H1 (cell line): ENCODE results near the gene NR3C2. TPM values are rescaled to one million over a fixed set of nuclear protein-coding genes. Genes with fewer than 3 reads are reported as not detected.

ENCODE experiments used
- CTCF ChIA-PET: fragments of 300-600 bp; sonication (Branson Sonifier 250); formaldehyde crosslinking; loops from one replicate; lab custom pipeline; 2021; ENCODE audit not compliant: partially characterized antibody; lab: Charles Lee
- POLR2A ChIA-PET: fragments of 300-600 bp; sonication (Branson Sonifier 250); formaldehyde crosslinking; loops from one replicate; lab custom pipeline; 2021; ENCODE audit warnings: inconsistent platforms; ENCODE audit not compliant: partially characterized antibody; lab: Charles Lee
- DNase-seq, 2 experiments: peaks; one replicate each; pipeline versions ENCODE4 v3.0.0 to v3.0.0-alpha.2; 2010 to 2022; ENCODE audit warnings: low spot score in 2 of 2, low read depth in 1 of 2, mixed read lengths in 1 of 2
- FAIRE-seq: peaks from 2 replicates; lab custom pipeline; 2011; peaks lifted over from hg19 to GRCh38; lab: Jason Lieb, UNC
- H2AFZ ChIP-seq: 2 replicates; pipeline ENCODE4 v1.8.1; 2012; ENCODE audit warnings: low read length, inconsistent platforms
- H2AK5ac ChIP-seq: 2 replicates; pipeline ENCODE4 v1.6.1; 2013; ENCODE audit warnings: low read depth, low read length
- H2BK120ac ChIP-seq: replicated peaks from 2 replicates; pipeline ENCODE3; 2013; ENCODE audit warnings: low read depth, low read length, inconsistent platforms
- H2BK12ac ChIP-seq: 2 replicates; pipeline ENCODE4 v1.6.1; 2013; ENCODE audit warnings: low read depth, low read length
- H2BK15ac ChIP-seq: 2 replicates; pipeline ENCODE4 v1.6.1; 2013; ENCODE audit warnings: low read length
- H2BK20ac ChIP-seq: 2 replicates; pipeline ENCODE4 v1.6.1; 2013; ENCODE audit warnings: low read length
- H2BK5ac ChIP-seq: 2 replicates; pipeline ENCODE4 v1.6.1; 2013; ENCODE audit warnings: low read depth, low read length
- H3K14ac ChIP-seq: 2 replicates; pipeline ENCODE4 v1.6.1; 2013; ENCODE audit warnings: inconsistent platforms; ENCODE audit not compliant: insufficient read length
- H3K18ac ChIP-seq: 2 replicates; pipeline ENCODE4 v1.6.1; 2013; ENCODE audit warnings: low read length; ENCODE audit errors: extremely low read depth
- H3K23ac ChIP-seq: 2 replicates; pipeline ENCODE4 v1.6.1; 2013; ENCODE audit warnings: inconsistent platforms; ENCODE audit not compliant: insufficient read length
- H3K23me2 ChIP-seq: 2 replicates; pipeline ENCODE4 v1.6.1; 2013; ENCODE audit warnings: low read depth, low read length
- H3K27ac ChIP-seq: 2 replicates; pipeline ENCODE4 v1.6.1; 2011; ENCODE audit warnings: low read depth, low read length, inconsistent platforms
- H3K27me3 ChIP-seq, 4 experiments: replicated peaks in 1 of 4; 1 replicate in 1 of 4; 2 replicates in 3 of 4; pipeline versions ENCODE4 v1.6.1 to v1.8.1; 2011 to 2013; ENCODE audit warnings: low read length in 3 of 4, mild to moderate bottlenecking in 3 of 4, inconsistent platforms in 2 of 4, mixed read lengths in 2 of 4, moderate library complexity in 1 of 4; ENCODE audit not compliant: control insufficient read depth in 3 of 4, insufficient read depth in 3 of 4; ENCODE audit errors: extremely low read depth in 1 of 4
- H3K36me3 ChIP-seq, 4 experiments: 2 replicates each; pipeline versions ENCODE4 v1.6.1 to v1.8.1; 2011 to 2013; ENCODE audit warnings: mild to moderate bottlenecking in 4 of 4, low read length in 3 of 4, moderate library complexity in 2 of 4, control low read depth in 1 of 4, inconsistent platforms in 1 of 4; ENCODE audit not compliant: insufficient read depth in 4 of 4, control insufficient read depth in 2 of 4
- H3K4ac ChIP-seq: replicated peaks from 2 replicates; pipeline ENCODE3; 2013; ENCODE audit warnings: low read length, low read depth, mixed read lengths, inconsistent platforms; ENCODE audit not compliant: insufficient read length
- H3K4me1 ChIP-seq, 4 experiments: replicated peaks in 1 of 4; 1 replicate in 1 of 4; 2 replicates in 3 of 4; pipeline versions ENCODE4 v1.6.1 to v1.8.1; 2011 to 2013; ENCODE audit warnings: low read length in 3 of 4, inconsistent platforms in 2 of 4, mixed read lengths in 1 of 4; ENCODE audit not compliant: insufficient read depth in 4 of 4, control insufficient read depth in 3 of 4
- H3K4me2 ChIP-seq, 2 experiments: 2 replicates each; pipeline versions ENCODE4 v1.6.1 to v1.8.1; 2011 to 2013; ENCODE audit warnings: low read depth in 2 of 2, low read length in 2 of 2, control low read depth in 1 of 2, inconsistent platforms in 1 of 2, mild to moderate bottlenecking in 1 of 2; ENCODE audit not compliant: insufficient read depth in 1 of 2
- H3K4me3 ChIP-seq, 4 experiments: fragments of 200-600, 300-600 bp in 1 of 4; sonication (generic), shearing (Covaris generic), sonication (Bioruptor Twin) in 1 of 4; 2 replicates each; pipeline versions ENCODE4 v1.5.1 to v1.8.1; 2011 to 2016; ENCODE audit warnings: low read length in 4 of 4, low read depth in 3 of 4, control low read depth in 2 of 4, inconsistent platforms in 2 of 4, mild to moderate bottlenecking in 2 of 4, mixed read lengths in 1 of 4, moderate library complexity in 1 of 4; ENCODE audit not compliant: insufficient read depth in 2 of 4; ENCODE audit errors: extremely low read depth in 1 of 4
- H3K56ac ChIP-seq: replicated peaks from 2 replicates; pipeline ENCODE3; 2013; ENCODE audit warnings: low read depth, mild to moderate bottlenecking, mixed read lengths, low read length, inconsistent platforms; ENCODE audit not compliant: insufficient read length
- H3K79me1 ChIP-seq: 2 replicates; pipeline ENCODE4 v1.6.1; 2013; ENCODE audit warnings: low read depth, low read length, control low read depth
- H3K79me2 ChIP-seq, 2 experiments: 2 replicates each; pipeline versions ENCODE4 v1.6.1 to v1.8.1; 2012 to 2013; ENCODE audit warnings: low read length in 2 of 2, mild to moderate bottlenecking in 2 of 2, inconsistent platforms in 1 of 2; ENCODE audit not compliant: insufficient read depth in 2 of 2, control insufficient read depth in 1 of 2
- H3K9ac ChIP-seq, 4 experiments: replicated peaks in 1 of 4; 1 replicate in 1 of 4; 2 replicates in 3 of 4; pipeline versions ENCODE4 v1.6.1 to v1.8.1; 2011 to 2013; ENCODE audit warnings: low read depth in 3 of 4, low read length in 3 of 4, control low read depth in 2 of 4, mild to moderate bottlenecking in 2 of 4, moderate library complexity in 2 of 4, inconsistent platforms in 1 of 4; ENCODE audit errors: extremely low read depth in 1 of 4
- H3K9me3 ChIP-seq, 2 experiments: 2 replicates each; pipeline versions ENCODE4 v1.6.1 to v1.8.1; 2012 to 2013; ENCODE audit warnings: mild to moderate bottlenecking in 2 of 2, moderate library complexity in 2 of 2, control low read depth in 1 of 2, inconsistent platforms in 1 of 2, low read depth in 1 of 2, low read length in 1 of 2, mixed read lengths in 1 of 2; ENCODE audit not compliant: insufficient read depth in 2 of 2
- H4K20me1 ChIP-seq, 2 experiments: replicated peaks in 1 of 2; 2 replicates each; pipeline versions ENCODE3 to v1.8.1; 2011 to 2013; ENCODE audit warnings: inconsistent platforms in 2 of 2, low read length in 2 of 2, mild to moderate bottlenecking in 1 of 2; ENCODE audit not compliant: insufficient read depth in 2 of 2, control insufficient read depth in 1 of 2
- H4K5ac ChIP-seq: 2 replicates; pipeline ENCODE4 v1.6.1; 2013; ENCODE audit warnings: low read length, low read depth, mixed read lengths, inconsistent platforms; ENCODE audit not compliant: insufficient read length
- H4K8ac ChIP-seq: 2 replicates; pipeline ENCODE4 v1.8.0; 2013; ENCODE audit warnings: mild to moderate bottlenecking, moderate library complexity, low read length, inconsistent platforms; ENCODE audit not compliant: insufficient read depth; ENCODE audit errors: extremely low read depth
- H4K91ac ChIP-seq: replicated peaks from 2 replicates; pipeline ENCODE3; 2013; ENCODE audit warnings: low read length, mixed read lengths, inconsistent platforms; ENCODE audit not compliant: insufficient read length
- KDM4A ChIP-seq: IDR thresholded peaks from one replicate; pipeline ENCODE4 v1.7.1; 2012; ENCODE audit warnings: low read depth, mild to moderate bottlenecking, moderate library complexity, low read length, inconsistent platforms; ENCODE audit not compliant: severe bottlenecking
- MAFK ChIP-seq: IDR thresholded peaks from 2 replicates; pipeline ENCODE4 v1.6.1; 2012; ENCODE audit warnings: low read depth, mild to moderate bottlenecking, improper control_type of control experiment, low read length
- NANOG ChIP-seq: IDR thresholded peaks from 2 replicates; pipeline ENCODE4 v1.6.1; 2011; ENCODE audit warnings: low read length, low read depth, mild to moderate bottlenecking, inconsistent platforms; ENCODE audit not compliant: insufficient read depth, poor library complexity, severe bottlenecking
- RBBP5 ChIP-seq: IDR thresholded peaks from 2 replicates; pipeline ENCODE4 v1.7.1; 2012; ENCODE audit warnings: low read depth, mild to moderate bottlenecking, inconsistent platforms, low read length, moderate library complexity, borderline replicate concordance
- SP2 ChIP-seq: IDR thresholded peaks from 2 replicates; pipeline ENCODE4 v1.6.1; 2012; ENCODE audit warnings: mild to moderate bottlenecking, low read length, inconsistent platforms
- SUZ12 ChIP-seq: fragments of 200-600 bp; sonication (generic); IDR thresholded peaks from 2 replicates; pipeline ENCODE4 v1.6.1; 2012; ENCODE audit warnings: mild to moderate bottlenecking, inconsistent platforms, low read length, moderate library complexity, mixed read lengths
- TAF7 ChIP-seq: optimal IDR thresholded peaks from 2 replicates; pipeline ENCODE3; 2011; ENCODE audit warnings: low read depth, mild to moderate bottlenecking, inconsistent platforms, low read length, moderate library complexity, borderline replicate concordance
- WGBS, 2 experiments: shearing (Covaris generic) in 1 of 2; methylation state at CpG; one replicate each; pipeline versions ENCODE4 v1.1.6 to v1.1.7; 2013 to 2015; ENCODE audit warnings: low lambda C conversion rate in 2 of 2, mixed read lengths in 2 of 2, inconsistent platforms in 1 of 2, low coverage in 1 of 2, missing lambda C conversion rate in 1 of 2; ENCODE audit not compliant: insufficient replicate concordance in 2 of 2, insufficient coverage in 1 of 2, insufficient read length in 1 of 2; ENCODE audit errors: extremely low coverage in 1 of 2, missing lambda C conversion rate in 1 of 2; 5-methylcytosine and 5-hydroxymethylcytosine counted together
- polyA plus RNA-seq, 7 experiments: library from polyadenylated mRNA; depleted of rRNA in 3 of 7; stranded (reverse) in 5 of 7; unstranded in 2 of 7; fragments of >200 nt in 5 of 7; fragments of 200-250 nt in 2 of 7; gene quantifications; 1 replicate in 5 of 7; 2 replicates in 1 of 7; 4 replicates in 1 of 7; pipeline versions ENCODE4 v1.2.1 to v1.2.3, GENCODE V29; 2011 to 2013; ENCODE audit warnings: missing spikeins in 2 of 7, mixed read lengths in 2 of 7
- total RNA-seq: library from RNA; stranded (reverse); fragmentation: NEBNext Ultra II Directional; extraction: Animal tissue kit (Norgen Biotek cat#: 25700); gene quantifications from 2 replicates; pipeline ENCODE4 v1.2.1, GENCODE V29; 2021
- TF ChIP-seq, protein P1 (sequence below): IDR thresholded peaks from 2 replicates; pipeline ENCODE4 v1.6.1; 2012; ENCODE audit warnings: low read length, inconsistent platforms
- TF ChIP-seq, protein P2 (sequence below): IDR thresholded peaks from 2 replicates; pipeline ENCODE4 v1.6.1; 2011; ENCODE audit warnings: low read length, improper control_type of control experiment

NR3C2 gene
- total and polyA plus RNA-seq, 2 of the 8 experiments (the other 6 are each of a cell fraction or from before 2014, with no cell fraction given) = 0.80 to 3.9 TPM

DNA sequence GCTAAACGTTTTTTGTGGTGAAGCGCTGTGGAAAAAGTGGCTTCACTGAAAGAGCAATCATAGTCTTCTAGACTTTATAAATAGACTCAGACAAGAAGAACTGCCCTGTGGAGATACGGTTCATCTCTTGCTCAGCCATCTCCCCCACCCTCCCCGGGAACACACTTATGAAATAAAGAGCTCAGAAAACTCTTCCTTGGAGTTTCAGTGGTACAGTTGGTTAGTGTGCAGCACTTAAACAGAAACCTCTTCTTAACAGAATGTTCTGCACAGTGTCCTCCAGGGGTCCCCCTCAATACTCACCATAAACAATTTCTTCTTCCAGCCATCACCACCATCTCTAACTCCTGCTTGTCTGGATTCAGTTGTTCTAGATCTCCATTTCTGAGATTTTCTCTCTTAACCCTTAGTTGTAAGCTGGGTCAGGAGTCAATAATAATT is 397.3 kb downstream of the NR3C2 start:
- Histone ChIP-seq H2BK120ac (no peak overlapping the region), H2AFZ (no peak overlapping the region), H4K8ac (no peak overlapping the region), H3K27ac (no peak overlapping the region), H3K4me1 (no peaks in the 10 kb centered on the region), H4K20me1 (no peaks in the 10 kb centered on the region), H3K79me2 (no peaks in the 10 kb centered on the region), H2AK5ac (no peak overlapping the region), H3K4me2 (no peak overlapping the region), H3K4me3 (no peak overlapping the region), H2BK5ac (no peak overlapping the region), H3K9me3 (no peaks in the 10 kb centered on the region), H2BK20ac (no peak overlapping the region), H3K18ac (no peak overlapping the region), H3K79me1 (no peaks in the 10 kb centered on the region), H4K91ac (no peak overlapping the region), H4K5ac (no peak overlapping the region), H3K56ac (no peak overlapping the region), H3K27me3 (no peaks in the 10 kb centered on the region), H3K4ac (no peak overlapping the region), H2BK12ac (no peak overlapping the region), H3K23ac (no peak overlapping the region), H2BK15ac (no peak overlapping the region), H3K23me2 (no peaks in the 10 kb centered on the region), H3K14ac (no peak overlapping the region), H3K36me3 (no peaks in the 10 kb centered on the region), H3K9ac (no peak overlapping the region)
- TF ChIP-seq, protein P1, sequence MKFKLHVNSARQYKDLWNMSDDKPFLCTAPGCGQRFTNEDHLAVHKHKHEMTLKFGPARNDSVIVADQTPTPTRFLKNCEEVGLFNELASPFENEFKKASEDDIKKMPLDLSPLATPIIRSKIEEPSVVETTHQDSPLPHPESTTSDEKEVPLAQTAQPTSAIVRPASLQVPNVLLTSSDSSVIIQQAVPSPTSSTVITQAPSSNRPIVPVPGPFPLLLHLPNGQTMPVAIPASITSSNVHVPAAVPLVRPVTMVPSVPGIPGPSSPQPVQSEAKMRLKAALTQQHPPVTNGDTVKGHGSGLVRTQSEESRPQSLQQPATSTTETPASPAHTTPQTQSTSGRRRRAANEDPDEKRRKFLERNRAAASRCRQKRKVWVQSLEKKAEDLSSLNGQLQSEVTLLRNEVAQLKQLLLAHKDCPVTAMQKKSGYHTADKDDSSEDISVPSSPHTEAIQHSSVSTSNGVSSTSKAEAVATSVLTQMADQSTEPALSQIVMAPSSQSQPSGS = no peak
- no peak for TF ChIP-seq TAF7
- no peak for TF ChIP-seq SUZ12
- no peak for TF ChIP-seq MAFK
- no peak for TF ChIP-seq KDM4A
- TF ChIP-seq NANOG = no peak
- TF ChIP-seq RBBP5 = no peak
- no peak for TF ChIP-seq SP2
- TF ChIP-seq, protein P2, sequence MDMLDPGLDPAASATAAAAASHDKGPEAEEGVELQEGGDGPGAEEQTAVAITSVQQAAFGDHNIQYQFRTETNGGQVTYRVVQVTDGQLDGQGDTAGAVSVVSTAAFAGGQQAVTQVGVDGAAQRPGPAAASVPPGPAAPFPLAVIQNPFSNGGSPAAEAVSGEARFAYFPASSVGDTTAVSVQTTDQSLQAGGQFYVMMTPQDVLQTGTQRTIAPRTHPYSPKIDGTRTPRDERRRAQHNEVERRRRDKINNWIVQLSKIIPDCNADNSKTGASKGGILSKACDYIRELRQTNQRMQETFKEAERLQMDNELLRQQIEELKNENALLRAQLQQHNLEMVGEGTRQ = no peak
- DNase-seq (no peak), FAIRE-seq (no peak)
- 88% methylated on average over 4 of the region's 4 CpGs; no CpG with 5 or more reads in 1 of the 2 experiments for WGBS, 2 experiments
- CTCF ChIA-PET = interaction anchor here (0.5 to 2.2 kb wide), 9 partner anchors 8 to 1950 kb away, joined by 3 to 9 read pairs (median 4); no protein-coding TSS in a partner anchor
- POLR2A ChIA-PET = no interaction called here
